Liver (tissue), 9 donors: ENCODE results near the gene TERT. TPM values are rescaled to one million over a fixed set of nuclear protein-coding genes. Genes with fewer than 3 reads are reported as not detected.

Experiments used
- DNase-seq: peaks from one replicate; pipeline ENCODE4 v3.0.0-alpha.2; 2017; ENCODE audit warnings: low spot score
- H3K27ac ChIP-seq, 2 donors: one replicate each; pipeline ENCODE4 v1.7.0; 2013; ENCODE audit warnings: inconsistent platforms in 2 of 2, low read length in 2 of 2, control low read depth in 1 of 2, low read depth in 1 of 2, mild to moderate bottlenecking in 1 of 2
- H3K27me3 ChIP-seq, 4 donors: one replicate each; pipeline versions ENCODE4 v1.6.1 to v1.7.0; 2013; ENCODE audit warnings: low read length in 3 of 4, inconsistent platforms in 1 of 4, mild to moderate bottlenecking in 1 of 4, moderate library complexity in 1 of 4; ENCODE audit not compliant: control insufficient read depth in 4 of 4, insufficient read depth in 4 of 4
- H3K36me3 ChIP-seq, 4 donors: one replicate each; pipeline versions ENCODE4 v1.6.1 to v1.7.0; 2013; ENCODE audit warnings: low read length in 3 of 4, mild to moderate bottlenecking in 3 of 4, low read depth in 1 of 4, moderate library complexity in 1 of 4; ENCODE audit not compliant: control insufficient read depth in 4 of 4, insufficient read depth in 3 of 4
- H3K4me1 ChIP-seq, 4 donors: one replicate each; pipeline versions ENCODE4 v1.6.1 to v1.7.0; 2013; ENCODE audit warnings: low read length in 3 of 4, mild to moderate bottlenecking in 3 of 4, moderate library complexity in 1 of 4; ENCODE audit not compliant: control insufficient read depth in 4 of 4, insufficient read depth in 4 of 4
- H3K4me3 ChIP-seq, 3 donors: one replicate each; pipeline versions ENCODE4 v1.6.1 to v1.7.0; 2013; ENCODE audit warnings: low read length in 3 of 3, control low read depth in 1 of 3, low read depth in 1 of 3, mild to moderate bottlenecking in 1 of 3
- H3K9ac ChIP-seq, 2 donors: one replicate each; pipeline ENCODE4 v1.7.0; 2013; ENCODE audit warnings: low read length in 2 of 2, mild to moderate bottlenecking in 2 of 2, moderate library complexity in 2 of 2, control low read depth in 1 of 2, low read depth in 1 of 2
- H3K9me3 ChIP-seq, 4 donors: one replicate each; pipeline versions ENCODE4 v1.6.1 to v1.7.0; 2013; ENCODE audit warnings: low read length in 3 of 4; ENCODE audit not compliant: control insufficient read depth in 4 of 4
- EGR1 ChIP-seq, 2 donors: IDR thresholded peaks; 2 replicates each; pipeline ENCODE4 v1.6.1; 2016 to 2018; ENCODE audit warnings: antibody characterized with exemption in 2 of 2, low read depth in 2 of 2
- FOXA1 ChIP-seq: IDR thresholded peaks from 2 replicates; pipeline ENCODE4 v1.6.1; 2016; ENCODE audit warnings: antibody characterized with exemption
- FOXA2 ChIP-seq: IDR thresholded peaks from 2 replicates; pipeline ENCODE4 v1.6.1; 2016; ENCODE audit warnings: antibody characterized with exemption
- GABPA ChIP-seq, 2 donors: IDR thresholded peaks in 1 of 2; conservative IDR thresholded peaks in 1 of 2; 2 replicates each; pipeline ENCODE4 v1.6.1; 2016; ENCODE audit warnings: antibody characterized with exemption in 2 of 2, mild to moderate bottlenecking in 1 of 2, moderate library complexity in 1 of 2
- HNF4A ChIP-seq, 2 donors: conservative IDR thresholded peaks; 2 replicates each; pipeline ENCODE4 v1.6.1; 2016; ENCODE audit warnings: antibody characterized with exemption in 2 of 2, mild to moderate bottlenecking in 2 of 2
- HNF4G ChIP-seq: IDR thresholded peaks from 2 replicates; pipeline ENCODE4 v1.6.1; 2016; ENCODE audit warnings: antibody characterized with exemption
- JUND ChIP-seq, 2 donors: IDR thresholded peaks; 2 replicates each; pipeline ENCODE4 v1.6.1; 2016; ENCODE audit warnings: antibody characterized with exemption in 2 of 2
- NR2F2 ChIP-seq: IDR thresholded peaks from 2 replicates; pipeline ENCODE4 v1.6.1; 2016; ENCODE audit warnings: antibody characterized with exemption
- RAD21 ChIP-seq, 2 donors: IDR thresholded peaks; 2 replicates each; pipeline ENCODE4 v1.6.1; 2016; ENCODE audit warnings: antibody characterized with exemption in 2 of 2, mild to moderate bottlenecking in 2 of 2
- RXRA ChIP-seq, 2 donors: IDR thresholded peaks; 2 replicates each; pipeline ENCODE4 v1.6.1; 2017 to 2018; ENCODE audit warnings: antibody characterized with exemption in 2 of 2, mild to moderate bottlenecking in 1 of 2
- SP1 ChIP-seq: IDR thresholded peaks from 2 replicates; pipeline ENCODE4 v1.6.1; 2018; ENCODE audit warnings: antibody characterized with exemption, mild to moderate bottlenecking
- TAF1 ChIP-seq: conservative IDR thresholded peaks from 2 replicates; pipeline ENCODE4 v1.6.1; 2016; ENCODE audit warnings: antibody characterized with exemption, mild to moderate bottlenecking
- YY1 ChIP-seq: IDR thresholded peaks from 2 replicates; pipeline ENCODE4 v1.6.1; 2016; ENCODE audit warnings: antibody characterized with exemption, mild to moderate bottlenecking
- WGBS: extraction: QIAGEN DNeasy Blood & Tissue Kit; methylation state at CpG from one replicate; pipeline ENCODE4 v1.1.7; 2013; 5-methylcytosine and 5-hydroxymethylcytosine counted together
- polyA plus RNA-seq, 2 donors: library from polyadenylated mRNA; stranded (reverse) in 1 of 2; unstranded in 1 of 2; fragments of 200-250 nt in 1 of 2; fragments of >200 nt in 1 of 2; fragmentation: Nextera tagmentation in 1 of 2; extraction: Ambion mirVana in 1 of 2; gene quantifications; one replicate each; pipeline versions ENCODE4 v1.2.1 to v1.2.3, GENCODE V29; 2013 to 2015
- total RNA-seq, 2 donors: library from RNA; depleted of rRNA; stranded (reverse); fragments of >200 nt; gene quantifications; one replicate each; pipeline ENCODE4 v1.2.3, GENCODE V29; 2014
- TF ChIP-seq, protein P1 (sequence below): IDR thresholded peaks from 2 replicates; pipeline ENCODE4 v1.6.1; 2016; ENCODE audit warnings: antibody characterized with exemption
- TF ChIP-seq, protein P2 (sequence below): fragments of 150-350 bp; IDR thresholded peaks from 2 replicates; pipeline ENCODE4 v1.5.1; 2017; ENCODE audit warnings: improper control_type of control experiment, low read depth, low read length; ENCODE audit not compliant: missing input control
- TF ChIP-seq, protein P3 (sequence below): IDR thresholded peaks from 2 replicates; pipeline ENCODE4 v1.6.1; 2016; ENCODE audit warnings: antibody characterized with exemption, mild to moderate bottlenecking
- TF ChIP-seq, protein P4 (sequence below): IDR thresholded peaks from 2 replicates; pipeline ENCODE4 v1.6.1; 2016; ENCODE audit warnings: antibody characterized with exemption
- donor health status: healthy.
- donor health status: healthy.
- donor health status: healthy.
- donor health status: healthy.
- donor health status: healthy.

TERT gene
- total and polyA plus RNA-seq, 4 donors: 0.14 TPM; not detected in 3

DNA sequence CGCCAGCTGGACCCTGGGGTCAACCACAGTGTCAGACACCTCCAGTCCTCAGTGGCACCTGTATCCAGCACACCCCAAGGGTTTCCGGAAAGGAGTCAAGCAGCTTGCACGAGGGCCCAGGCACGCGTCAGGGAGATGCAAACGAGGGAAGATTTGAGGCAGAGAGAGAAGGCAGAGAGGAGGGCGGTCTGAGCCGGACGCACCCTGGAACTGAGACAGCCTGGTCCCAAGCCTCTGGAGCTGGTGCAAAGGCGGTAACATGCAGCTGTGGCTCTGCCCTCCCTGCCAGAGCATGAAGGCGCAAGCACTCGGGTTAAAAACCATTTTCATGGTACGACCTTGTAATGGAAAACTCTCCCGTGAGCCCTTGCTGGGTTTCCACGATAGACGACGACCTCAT lies 37.5 kb downstream of the TERT start:
- H3K9me3 ChIP-seq: no peaks in the 10 kb centered on the region
- H3K27me3 ChIP-seq: no peaks in the 10 kb centered on the region
- 86% methylated on average over 17 of the region's 17 CpGs for WGBS
- no peak for DNase-seq
- no peak for TF ChIP-seq JUND (IDR thresholded peaks at IDR 0.05)
- TF ChIP-seq, protein P1, sequence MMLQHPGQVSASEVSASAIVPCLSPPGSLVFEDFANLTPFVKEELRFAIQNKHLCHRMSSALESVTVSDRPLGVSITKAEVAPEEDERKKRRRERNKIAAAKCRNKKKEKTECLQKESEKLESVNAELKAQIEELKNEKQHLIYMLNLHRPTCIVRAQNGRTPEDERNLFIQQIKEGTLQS: no peak
- no peak overlapping the region for H3K27ac ChIP-seq
- no peak overlapping the region for H3K9ac ChIP-seq
- H3K4me1 ChIP-seq: no peaks in the 10 kb centered on the region
- no peaks in the 10 kb centered on the region for H3K36me3 ChIP-seq
- no peak overlapping the region for H3K4me3 ChIP-seq

DNA sequence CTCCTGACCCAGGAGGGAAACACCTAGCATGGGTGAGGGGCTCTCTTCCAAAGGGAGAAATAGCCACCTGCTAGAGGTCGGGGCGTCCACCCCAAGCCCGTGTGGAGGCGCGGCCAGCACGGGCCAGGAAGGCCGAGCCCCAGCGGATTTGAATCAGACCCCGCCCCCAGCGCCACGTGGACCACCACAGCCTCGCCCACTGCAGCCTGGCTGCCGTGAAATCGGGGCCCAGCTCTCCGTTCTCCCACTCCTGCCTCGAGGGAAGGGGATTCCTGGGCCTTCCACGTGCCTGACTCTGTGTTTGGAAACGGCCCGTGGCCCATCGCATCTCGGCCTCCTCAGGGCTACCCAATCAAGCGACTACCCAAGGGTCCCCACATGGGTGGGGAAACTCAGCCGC lies 38.1 kb downstream of the TERT start:
- Histone ChIP-seq H3K36me3 (no peaks in the 10 kb centered on the region), H3K9ac (no peak overlapping the region), H3K4me1 (no peaks in the 10 kb centered on the region), H3K27ac (no peak overlapping the region), H3K27me3 (no peaks in the 10 kb centered on the region), H3K9me3 (no peaks in the 10 kb centered on the region), H3K4me3 (no peak overlapping the region)
- TF ChIP-seq, protein P2, sequence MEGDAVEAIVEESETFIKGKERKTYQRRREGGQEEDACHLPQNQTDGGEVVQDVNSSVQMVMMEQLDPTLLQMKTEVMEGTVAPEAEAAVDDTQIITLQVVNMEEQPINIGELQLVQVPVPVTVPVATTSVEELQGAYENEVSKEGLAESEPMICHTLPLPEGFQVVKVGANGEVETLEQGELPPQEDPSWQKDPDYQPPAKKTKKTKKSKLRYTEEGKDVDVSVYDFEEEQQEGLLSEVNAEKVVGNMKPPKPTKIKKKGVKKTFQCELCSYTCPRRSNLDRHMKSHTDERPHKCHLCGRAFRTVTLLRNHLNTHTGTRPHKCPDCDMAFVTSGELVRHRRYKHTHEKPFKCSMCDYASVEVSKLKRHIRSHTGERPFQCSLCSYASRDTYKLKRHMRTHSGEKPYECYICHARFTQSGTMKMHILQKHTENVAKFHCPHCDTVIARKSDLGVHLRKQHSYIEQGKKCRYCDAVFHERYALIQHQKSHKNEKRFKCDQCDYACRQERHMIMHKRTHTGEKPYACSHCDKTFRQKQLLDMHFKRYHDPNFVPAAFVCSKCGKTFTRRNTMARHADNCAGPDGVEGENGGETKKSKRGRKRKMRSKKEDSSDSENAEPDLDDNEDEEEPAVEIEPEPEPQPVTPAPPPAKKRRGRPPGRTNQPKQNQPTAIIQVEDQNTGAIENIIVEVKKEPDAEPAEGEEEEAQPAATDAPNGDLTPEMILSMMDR: no peak
- TF ChIP-seq HNF4G (no peak), SP1 (no peak), TAF1 (no peak), NR2F2 (no peak), GABPA (IDR thresholded peaks at IDR 0.05 in 1 of 2, conservative IDR thresholded peaks at IDR 0.05 in 1 of 2) (no peak), EGR1 (IDR thresholded peaks at IDR 0.05; ENCODE audit: low read depth in 2 of 2) (no peak), RAD21 (IDR thresholded peaks at IDR 0.05) (no peak), JUND (IDR thresholded peaks at IDR 0.05) (no peak), FOXA2 (no peak), YY1 (no peak), FOXA1 (no peak), HNF4A (conservative IDR thresholded peaks at IDR 0.05) (no peak), RXRA (IDR thresholded peaks at IDR 0.05) (no peak)
- TF ChIP-seq, protein P3, sequence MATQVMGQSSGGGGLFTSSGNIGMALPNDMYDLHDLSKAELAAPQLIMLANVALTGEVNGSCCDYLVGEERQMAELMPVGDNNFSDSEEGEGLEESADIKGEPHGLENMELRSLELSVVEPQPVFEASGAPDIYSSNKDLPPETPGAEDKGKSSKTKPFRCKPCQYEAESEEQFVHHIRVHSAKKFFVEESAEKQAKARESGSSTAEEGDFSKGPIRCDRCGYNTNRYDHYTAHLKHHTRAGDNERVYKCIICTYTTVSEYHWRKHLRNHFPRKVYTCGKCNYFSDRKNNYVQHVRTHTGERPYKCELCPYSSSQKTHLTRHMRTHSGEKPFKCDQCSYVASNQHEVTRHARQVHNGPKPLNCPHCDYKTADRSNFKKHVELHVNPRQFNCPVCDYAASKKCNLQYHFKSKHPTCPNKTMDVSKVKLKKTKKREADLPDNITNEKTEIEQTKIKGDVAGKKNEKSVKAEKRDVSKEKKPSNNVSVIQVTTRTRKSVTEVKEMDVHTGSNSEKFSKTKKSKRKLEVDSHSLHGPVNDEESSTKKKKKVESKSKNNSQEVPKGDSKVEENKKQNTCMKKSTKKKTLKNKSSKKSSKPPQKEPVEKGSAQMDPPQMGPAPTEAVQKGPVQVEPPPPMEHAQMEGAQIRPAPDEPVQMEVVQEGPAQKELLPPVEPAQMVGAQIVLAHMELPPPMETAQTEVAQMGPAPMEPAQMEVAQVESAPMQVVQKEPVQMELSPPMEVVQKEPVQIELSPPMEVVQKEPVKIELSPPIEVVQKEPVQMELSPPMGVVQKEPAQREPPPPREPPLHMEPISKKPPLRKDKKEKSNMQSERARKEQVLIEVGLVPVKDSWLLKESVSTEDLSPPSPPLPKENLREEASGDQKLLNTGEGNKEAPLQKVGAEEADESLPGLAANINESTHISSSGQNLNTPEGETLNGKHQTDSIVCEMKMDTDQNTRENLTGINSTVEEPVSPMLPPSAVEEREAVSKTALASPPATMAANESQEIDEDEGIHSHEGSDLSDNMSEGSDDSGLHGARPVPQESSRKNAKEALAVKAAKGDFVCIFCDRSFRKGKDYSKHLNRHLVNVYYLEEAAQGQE: no peak
- TF ChIP-seq, protein P4, sequence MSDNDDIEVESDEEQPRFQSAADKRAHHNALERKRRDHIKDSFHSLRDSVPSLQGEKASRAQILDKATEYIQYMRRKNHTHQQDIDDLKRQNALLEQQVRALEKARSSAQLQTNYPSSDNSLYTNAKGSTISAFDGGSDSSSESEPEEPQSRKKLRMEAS: no peak
- TF ChIP-seq, protein P1: no peak
- 83% methylated on average over 23 of the region's 23 CpGs for WGBS
- DNase-seq: no peak
